ENCODE measurements around the gene DDHD1. TPM values are rescaled to one million over a fixed set of nuclear protein-coding genes. Genes with fewer than 3 reads are reported as not detected.
A peak's percentile ranks its signal among the peaks of the same experiment; 100 is the strongest.
"Not testable (repeated sequence)": the region's sequence is repeated elsewhere in the genome, so short reads cannot be mapped to it uniquely, and the experiment has no call there.

DDHD1 gene
- total RNA-seq, 2 donors from 2014 or later, result 9.2 to 9.8 TPM

GRCh38 chr14:53156238-53156637 lies 3.1 kb upstream of the DDHD1 start:
- DNase-seq, result no peak
- no peak for ATAC-seq
- intact Hi-C loops (cut with DNase I), result no loop called here

- no peak for ATAC-seq
- no peak for DNase-seq
- intact Hi-C loops (cut with DNase I), result no loop called here
Measured at GRCh38 chr14:53153702-53154112, 584 bp upstream of the DDHD1 start.

- ATAC-seq (peak; percentile 62 to 67), DNase-seq (peak; percentile 74)
- intact Hi-C loops (cut with DNase I), result no loop called here
Measured at GRCh38 chr14:53152184-53152886, 788 bp downstream of the DDHD1 start.

GRCh38 chr14:53151523-53152183 lies 1.5 kb downstream of the DDHD1 start:
- intact Hi-C loops (cut with DNase I), result no loop called here
- ATAC-seq, result peak; percentile 5 to 22
- DNase-seq, result peak; percentile 41

GRCh38 chr14:53149668-53150316 lies 3.3 kb downstream of the DDHD1 start:
- no peak for DNase-seq
- intact Hi-C loops (cut with DNase I), result no loop called here
- ATAC-seq, result no peak

- no peak for ATAC-seq
- no peak for DNase-seq
- intact Hi-C loops (cut with DNase I), result no loop called here
Measured at GRCh38 chr14:53148671-53149070, 4.5 kb downstream of the DDHD1 start.

- ATAC-seq (no peak), DNase-seq (no peak)
- intact Hi-C loops (cut with DNase I), result no loop called here
Measured at GRCh38 chr14:53147893-53148292, 5.2 kb downstream of the DDHD1 start.

GRCh38 chr14:53147208-53147607 lies 5.9 kb downstream of the DDHD1 start:
- no peak for ATAC-seq
- DNase-seq, result no peak
- intact Hi-C loops (cut with DNase I), result no loop called here

- no peak for DNase-seq
- intact Hi-C loops (cut with DNase I), result no loop called here
- no peak for ATAC-seq
Measured at GRCh38 chr14:53146739-53147138, 6.4 kb downstream of the DDHD1 start.

- no peak for ATAC-seq
- intact Hi-C loops (cut with DNase I), result no loop called here
- DNase-seq, result no peak
Measured at GRCh38 chr14:53144244-53144643, 8.9 kb downstream of the DDHD1 start.

GRCh38 chr14:53140585-53140984 lies 12.5 kb downstream of the DDHD1 start:
- DNase-seq (no peak), ATAC-seq (no peak)
- intact Hi-C loops (cut with DNase I), result no loop called here

GRCh38 chr14:53137568-53138203 lies 15.4 kb downstream of the DDHD1 start:
- intact Hi-C loops (cut with DNase I), result no loop called here
- ATAC-seq (no peak), DNase-seq (no peak)

- intact Hi-C loops (cut with DNase I); DNase-seq: not testable (repeated sequence)
Measured at GRCh38 chr14:53130491-53130890, 22.6 kb downstream of the DDHD1 start.

GRCh38 chr14:53128303-53129028 lies 24.7 kb downstream of the DDHD1 start:
- intact Hi-C loops (cut with DNase I), result no loop called here
- DNase-seq (no peak), ATAC-seq (no peak)

More at GRCh38 chr14:53130491-53130890, 22.6 kb downstream of the DDHD1 start:
- ATAC-seq, result not testable (repeated sequence)

- no peak for DNase-seq
- no peak for ATAC-seq
- intact Hi-C loops (cut with DNase I), result no loop called here
Measured at GRCh38 chr14:53127832-53128231, 25.3 kb downstream of the DDHD1 start.

GRCh38 chr14:53127151-53127550 lies 26.0 kb downstream of the DDHD1 start:
- DNase-seq, result no peak
- no peak for ATAC-seq
- intact Hi-C loops (cut with DNase I), result no loop called here

- DNase-seq (no peak), ATAC-seq (no peak)
- intact Hi-C loops (cut with DNase I), result no loop called here
Measured at GRCh38 chr14:53126731-53127130, 26.4 kb downstream of the DDHD1 start.

- intact Hi-C loops (cut with DNase I), result no loop called here
- ATAC-seq (no peak), DNase-seq (no peak)
Measured at GRCh38 chr14:53124786-53125185, 28.3 kb downstream of the DDHD1 start.

GRCh38 chr14:53121419-53121818 lies 31.7 kb downstream of the DDHD1 start:
- DNase-seq; intact Hi-C loops (cut with DNase I); ATAC-seq: not testable (repeated sequence)

Measured in left cardiac atrium (tissue), 4 donors.